ENCODE data around the gene PHACTR3.

Gene PHACTR3

DNA sequence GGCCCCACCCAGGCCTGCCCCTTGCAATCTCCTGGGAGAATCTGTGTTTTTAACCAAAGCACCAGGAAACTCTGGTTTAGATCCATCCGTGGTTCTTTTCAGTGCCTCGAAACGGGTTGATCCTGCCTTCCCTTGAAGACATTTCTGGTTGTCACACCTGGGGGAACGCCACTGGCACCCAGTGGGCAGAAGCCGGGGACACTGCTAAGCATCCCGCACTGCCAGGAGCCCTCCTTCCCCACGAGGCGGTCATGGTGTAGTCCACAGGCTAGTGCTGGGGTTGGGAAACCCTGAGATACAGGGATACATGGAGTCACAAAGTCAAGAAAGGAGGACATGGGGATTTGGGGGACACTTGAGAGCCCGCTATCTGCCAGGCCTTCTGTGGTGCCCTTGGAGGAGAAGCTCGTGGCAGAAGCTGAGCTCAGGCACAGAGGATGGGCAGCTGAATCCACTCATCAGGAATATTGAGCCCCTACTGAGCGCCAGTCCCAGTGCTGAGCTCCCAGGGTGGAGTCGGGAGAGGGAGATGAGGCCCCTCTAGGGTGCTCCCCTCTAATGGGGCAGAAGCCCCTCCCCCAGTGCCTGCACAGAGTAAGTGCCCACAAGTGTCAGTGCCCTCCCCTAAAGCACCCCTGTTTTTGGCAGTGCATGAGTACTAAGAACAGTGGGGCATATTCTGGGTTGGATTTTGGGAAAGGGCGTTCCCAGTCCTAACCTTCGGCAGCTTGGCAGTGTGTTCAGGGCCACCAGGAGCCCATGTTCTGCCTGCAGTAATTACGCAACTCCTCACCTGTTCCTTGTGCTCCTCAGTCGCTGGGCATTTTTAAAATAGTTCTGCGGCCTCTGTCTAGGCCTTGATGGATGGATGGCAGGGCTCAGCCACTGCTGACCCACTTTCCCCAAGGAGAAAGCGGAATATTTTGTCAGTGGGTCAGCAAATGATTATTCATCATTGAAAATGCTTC lies 25.6 kb upstream of the PHACTR3 start:
- H3K4me1 Mint-ChIP-seq: no peaks in the 10 kb centered on the region
- CTCF ChIA-PET: no interaction called here
- no peak overlapping the region for H3K4me3 Mint-ChIP-seq
- no peaks in the 10 kb centered on the region for H3K9me3 Mint-ChIP-seq
- DNase-seq: no peak
- no peak overlapping the region for H3K27ac Mint-ChIP-seq
- H3K36me3 Mint-ChIP-seq: no peaks in the 10 kb centered on the region
- peaks cover 71% of the 10 kb centered on the region for H3K27me3 Mint-ChIP-seq

GRCh38 chr20:59579404-59580145 lies 24.8 kb upstream of the PHACTR3 start:
- Mint-ChIP-seq H3K27ac (no peak overlapping the region), H3K4me3 (no peak overlapping the region), H3K9me3 (no peaks in the 10 kb centered on the region), H3K27me3 (peaks cover 63% of the 10 kb centered on the region), H3K36me3 (no peaks in the 10 kb centered on the region), H3K4me1 (no peaks in the 10 kb centered on the region)
- no peak for DNase-seq
- CTCF ChIA-PET: interaction anchor here (1.8 to 2.6 kb wide), 2 partner anchors 9 to 19 kb away, joined by 5 to 18 read pairs; no protein-coding TSS in a partner anchor

DNA sequence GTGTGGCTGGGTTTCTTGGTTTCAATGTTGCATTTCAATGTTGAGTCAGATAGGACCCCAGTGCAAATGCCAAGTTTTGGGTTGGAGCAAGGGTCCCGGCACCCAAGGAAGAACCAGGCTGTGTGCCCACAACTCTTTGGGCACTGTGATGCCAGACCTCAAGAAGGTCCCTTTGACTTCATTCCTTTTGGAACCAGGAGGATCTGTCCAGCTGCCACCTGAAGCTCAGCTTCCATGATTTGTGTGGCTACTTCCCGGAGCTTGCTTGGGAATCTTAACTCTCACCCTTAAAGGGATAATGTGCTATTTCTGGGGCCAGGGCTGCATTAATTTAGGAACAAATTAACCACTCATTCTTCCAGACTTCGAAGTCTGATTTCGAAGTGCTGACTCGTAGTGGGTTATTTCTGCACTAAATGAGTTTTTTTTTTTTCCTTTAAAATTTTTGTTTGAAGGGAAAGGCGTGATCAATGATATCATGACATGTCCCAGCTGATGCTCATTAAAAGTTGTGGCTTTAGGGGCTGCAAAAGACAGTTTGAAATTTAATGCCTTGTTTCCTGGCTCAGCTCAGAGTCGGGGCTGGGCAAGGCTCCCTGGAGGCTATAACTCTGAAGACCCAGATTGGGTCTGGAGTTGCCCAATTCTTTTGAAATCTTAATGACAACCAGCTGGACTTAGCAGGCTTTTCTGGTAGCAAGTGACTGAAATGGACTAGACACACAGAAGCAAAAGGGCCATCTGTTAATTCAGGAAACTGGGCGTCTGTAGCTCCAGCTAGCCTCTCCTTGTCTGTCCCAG lies 24.0 kb upstream of the PHACTR3 start:
- DNase-seq: no peak
- Mint-ChIP-seq H3K4me1 (peaks cover 1% of the 10 kb centered on the region), H3K27me3 (peaks cover 55% of the 10 kb centered on the region), H3K4me3 (no peak overlapping the region), H3K9me3 (no peaks in the 10 kb centered on the region), H3K27ac (no peak overlapping the region), H3K36me3 (no peaks in the 10 kb centered on the region)
- CTCF ChIA-PET: interaction anchor here (1.8 to 2.6 kb wide), 2 partner anchors 9 to 18 kb away, joined by 5 to 18 read pairs; no protein-coding TSS in a partner anchor

DNA sequence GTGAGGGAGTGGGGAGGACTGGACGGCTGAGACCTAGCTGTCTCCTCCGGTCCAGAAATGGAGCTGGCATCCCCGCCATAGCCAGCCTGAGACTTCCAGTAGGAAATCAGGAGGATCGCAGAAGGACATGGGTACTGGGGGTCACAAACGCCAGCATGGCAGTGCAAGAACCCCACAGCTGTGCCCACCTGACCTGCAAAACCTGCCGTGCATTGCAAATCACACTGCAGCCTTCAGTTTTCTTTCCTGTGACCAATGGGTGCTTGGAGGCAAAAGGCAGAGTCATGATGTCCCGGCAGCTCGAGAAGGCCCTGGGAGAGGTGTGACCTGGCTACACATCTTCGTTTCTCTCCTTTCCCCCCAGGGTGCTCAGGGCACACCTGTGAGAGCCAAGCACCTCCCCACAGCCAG lies 23.3 kb upstream of the PHACTR3 start:
- Mint-ChIP-seq H3K4me3 (no peak overlapping the region), H3K27ac (no peak overlapping the region), H3K9me3 (no peaks in the 10 kb centered on the region), H3K4me1 (peaks cover 8% of the 10 kb centered on the region), H3K27me3 (peaks cover 49% of the 10 kb centered on the region), H3K36me3 (no peaks in the 10 kb centered on the region)
- no peak for DNase-seq
- CTCF ChIA-PET: interaction anchor here (1.8 to 2.6 kb wide), 2 partner anchors 10 to 17 kb away, joined by 5 to 18 read pairs; no protein-coding TSS in a partner anchor

- Mint-ChIP-seq H3K9me3 (no peaks in the 10 kb centered on the region), H3K4me3 (no peak overlapping the region), H3K27me3 (peaks cover 37% of the 10 kb centered on the region), H3K36me3 (no peaks in the 10 kb centered on the region), H3K27ac (no peak overlapping the region), H3K4me1 (peaks cover 11% of the 10 kb centered on the region)
- no peak for DNase-seq
- CTCF ChIA-PET: interaction anchor here (1.1 to 2.6 kb wide), 2 partner anchors 11 to 15 kb away, joined by 3 to 18 read pairs; no protein-coding TSS in a partner anchor
These were observed 22.2 kb upstream of the PHACTR3 start for GRCh38 chr20:59581993-59582679.

DNA sequence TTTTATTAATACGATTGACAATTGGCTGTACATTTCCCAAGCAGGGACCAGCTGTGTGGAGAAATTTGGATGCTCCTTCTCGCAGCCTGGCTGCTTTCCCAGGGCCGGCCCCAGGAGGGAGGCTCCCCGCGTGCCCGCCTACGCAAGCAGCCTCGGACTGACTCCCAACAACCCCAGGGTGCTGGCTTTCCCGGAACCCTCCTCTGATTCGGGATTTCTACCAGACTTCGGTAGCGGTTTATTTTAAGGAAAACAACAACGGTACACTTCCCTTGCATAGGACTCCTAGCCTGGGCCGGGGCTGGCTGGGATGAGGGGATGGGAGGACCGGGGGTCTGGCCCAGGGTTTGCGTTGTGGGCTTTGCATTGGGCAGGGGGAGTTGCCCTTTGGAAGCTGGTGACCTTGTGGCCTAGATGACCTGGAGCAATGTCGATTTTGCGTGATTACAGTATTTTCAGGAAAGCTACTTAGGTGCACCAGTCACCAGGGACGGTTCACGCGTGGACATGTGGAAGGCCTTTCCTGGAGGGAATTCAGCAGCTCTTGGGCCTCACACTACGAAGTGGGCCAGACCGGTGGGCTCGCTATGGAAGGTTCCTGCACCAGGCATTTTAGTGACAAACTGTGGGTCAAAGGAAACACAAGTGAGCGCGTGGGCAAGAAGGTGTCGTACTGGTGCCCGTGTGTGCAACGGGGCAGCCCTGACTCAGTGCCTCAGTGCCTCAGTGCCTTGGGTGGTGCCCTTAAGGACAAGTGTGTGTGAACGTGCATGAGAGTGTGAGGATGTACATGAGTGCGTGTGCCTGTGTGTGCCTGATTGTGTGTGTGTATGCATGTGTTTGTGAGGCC lies 20.7 kb upstream of the PHACTR3 start:
- Mint-ChIP-seq H3K4me3 (no peak overlapping the region), H3K27me3 (peaks cover 25% of the 10 kb centered on the region), H3K9me3 (no peaks in the 10 kb centered on the region), H3K27ac (no peak overlapping the region), H3K36me3 (no peaks in the 10 kb centered on the region), H3K4me1 (peaks cover 11% of the 10 kb centered on the region)
- DNase-seq: no peak
- CTCF ChIA-PET: interaction anchor here (0.6 to 1.4 kb wide), 3 partner anchors 12 to 14 kb away, joined by 3 to 4 read pairs (median 3); no protein-coding TSS in a partner anchor

GRCh38 chr20:59584278-59584925 lies 19.9 kb upstream of the PHACTR3 start:
- Mint-ChIP-seq H3K36me3 (no peaks in the 10 kb centered on the region), H3K4me1 (peaks cover 11% of the 10 kb centered on the region), H3K27me3 (peaks cover 18% of the 10 kb centered on the region), H3K9me3 (no peaks in the 10 kb centered on the region), H3K4me3 (no peak overlapping the region), H3K27ac (no peak overlapping the region)
- DNase-seq: no peak
- CTCF ChIA-PET: interaction anchor here (1.4 kb wide), 1 partner anchor 13 kb away, joined by 4 read pairs; no protein-coding TSS in a partner anchor

- H3K4me3 Mint-ChIP-seq: no peak overlapping the region
- no peak for DNase-seq
- H3K27ac Mint-ChIP-seq: no peak overlapping the region
- CTCF ChIA-PET: interaction anchor here (1.1 kb wide), 1 partner anchor 12 kb away, joined by 8 read pairs; no protein-coding TSS in a partner anchor
- peaks cover 11% of the 10 kb centered on the region for H3K4me1 Mint-ChIP-seq
- no peaks in the 10 kb centered on the region for H3K9me3 Mint-ChIP-seq
- H3K27me3 Mint-ChIP-seq: peaks cover 8% of the 10 kb centered on the region
- no peaks in the 10 kb centered on the region for H3K36me3 Mint-ChIP-seq
These were observed 18.5 kb upstream of the PHACTR3 start for GRCh38 chr20:59585714-59586409.

GRCh38 chr20:59586613-59587012 lies 17.7 kb upstream of the PHACTR3 start:
- Mint-ChIP-seq H3K4me3 (no peak overlapping the region), H3K4me1 (peaks cover 11% of the 10 kb centered on the region), H3K27me3 (peaks cover 10% of the 10 kb centered on the region), H3K36me3 (no peaks in the 10 kb centered on the region), H3K27ac (no peak overlapping the region), H3K9me3 (no peaks in the 10 kb centered on the region)
- no peak for DNase-seq
- CTCF ChIA-PET: interaction anchor here (1.0 kb wide), 1 partner anchor 15 kb away, joined by 3 read pairs; no protein-coding TSS in a partner anchor

DNA sequence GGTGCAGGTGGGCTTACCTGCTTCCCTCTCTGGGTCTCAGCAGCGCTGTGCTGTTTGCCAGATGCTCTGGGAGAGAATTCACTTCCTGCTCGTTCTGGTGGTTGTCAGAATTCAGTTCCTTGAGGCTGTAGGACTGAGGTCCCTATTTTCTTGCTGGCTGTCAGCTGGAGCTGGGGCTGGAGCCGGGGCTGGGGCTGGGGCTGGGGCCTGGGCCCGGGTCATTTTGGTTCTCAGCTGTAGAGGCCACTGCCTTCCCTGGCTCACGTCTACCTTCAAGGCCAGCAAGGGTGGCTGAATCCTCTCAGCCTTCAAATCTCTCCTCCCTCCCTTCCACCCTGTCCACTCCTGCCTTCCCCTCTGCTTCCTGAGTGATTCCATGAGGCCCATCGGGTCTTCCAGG lies 16.8 kb upstream of the PHACTR3 start:
- no peak overlapping the region for H3K27ac Mint-ChIP-seq
- CTCF ChIA-PET: interaction anchor here (1.0 kb wide), 1 partner anchor 16 kb away, joined by 3 read pairs; no protein-coding TSS in a partner anchor
- H3K4me3 Mint-ChIP-seq: no peak overlapping the region
- H3K36me3 Mint-ChIP-seq: no peaks in the 10 kb centered on the region
- DNase-seq: no peak
- H3K4me1 Mint-ChIP-seq: peaks cover 11% of the 10 kb centered on the region
- H3K27me3 Mint-ChIP-seq: peaks cover 7% of the 10 kb centered on the region
- H3K9me3 Mint-ChIP-seq: no peaks in the 10 kb centered on the region

DNA sequence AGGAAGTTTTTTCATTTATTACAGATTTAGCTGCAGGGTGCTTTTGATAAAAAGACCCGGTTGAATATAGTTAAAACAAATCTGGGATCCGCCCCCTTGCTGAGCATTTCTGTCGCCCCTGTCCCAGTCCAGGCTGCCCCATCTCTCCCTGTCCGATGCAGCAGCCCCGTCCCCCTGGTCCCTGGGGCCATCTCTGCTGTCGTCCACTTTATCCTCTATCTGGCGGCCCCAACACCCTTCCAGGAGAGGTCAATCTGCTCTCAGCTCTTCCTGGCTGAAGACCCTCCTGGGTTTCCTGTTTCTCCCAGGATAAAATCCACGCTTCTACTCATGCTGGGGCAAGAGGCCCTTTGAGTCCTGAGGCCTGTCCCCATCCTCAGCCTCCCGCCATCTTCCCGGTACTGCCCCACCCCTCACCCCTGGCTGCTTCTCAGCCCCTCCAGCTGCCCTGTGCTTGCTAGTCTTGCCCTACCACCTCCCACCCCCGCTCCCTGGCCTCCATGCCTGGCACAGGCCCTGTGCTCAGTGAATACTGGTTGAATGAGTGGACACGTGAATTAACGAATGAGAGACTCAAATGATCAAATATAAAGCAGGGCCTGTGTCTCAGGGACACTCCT lies 16.0 kb upstream of the PHACTR3 start:
- DNase-seq: no peak
- Mint-ChIP-seq H3K4me1 (peaks cover 11% of the 10 kb centered on the region), H3K9me3 (no peaks in the 10 kb centered on the region), H3K4me3 (no peak overlapping the region), H3K27me3 (peaks cover 7% of the 10 kb centered on the region), H3K27ac (no peak overlapping the region), H3K36me3 (no peaks in the 10 kb centered on the region)
- CTCF ChIA-PET: interaction anchor here (1.0 to 1.6 kb wide), 2 partner anchors 10 to 17 kb away, joined by 3 to 5 read pairs; no protein-coding TSS in a partner anchor
